GM23338 (cell line): ENCODE data around the gene HLA-DQB1. TPM values are rescaled to one million over a fixed set of nuclear protein-coding genes. Genes with fewer than 3 reads are reported as not detected.

ENCODE experiments used
- ATAC-seq: fragments of 200-7000 bp; cut with Tn5 transposase; 3 replicates; pipeline ENCODE4 v1.9.1; 2020
- DNase-seq: peaks from one replicate; pipeline ENCODE4 v3.0.0-alpha.2; 2015; ENCODE audit warnings: low spot score
- H2AFZ ChIP-seq: fragments of 200-600 bp; sonication (generic); 2 replicates; pipeline ENCODE4 v1.8.0; 2016; ENCODE audit warnings: antibody characterized with exemption, mild to moderate bottlenecking, moderate library complexity
- H3F3A ChIP-seq: fragments of 200-600 bp; sonication (generic); replicated peaks from 2 replicates; pipeline ENCODE4 v1.8.0; 2017; ENCODE audit warnings: antibody characterized with exemption, mixed run types, low read depth
- H3K27ac ChIP-seq: fragments of 200-600 bp; sonication (generic); 2 replicates; pipeline ENCODE4 v1.6.1; 2016; ENCODE audit warnings: low read depth
- H3K27me3 ChIP-seq: fragments of 200-600 bp; sonication (generic); 2 replicates; pipeline ENCODE4 v1.8.0; 2016; ENCODE audit warnings: mild to moderate bottlenecking, mixed run types, moderate library complexity; ENCODE audit not compliant: insufficient read depth
- H3K36me3 ChIP-seq: fragments of 200-600 bp; sonication (generic); 2 replicates; pipeline ENCODE4 v1.8.0; 2016; ENCODE audit warnings: mild to moderate bottlenecking; ENCODE audit not compliant: insufficient read depth
- H3K4me1 ChIP-seq: fragments of 200-600 bp; sonication (generic); 2 replicates; pipeline ENCODE4 v1.8.0; 2016; ENCODE audit warnings: mild to moderate bottlenecking, moderate library complexity; ENCODE audit not compliant: insufficient read depth
- H3K4me2 ChIP-seq: fragments of 200-600 bp; sonication (generic); 2 replicates; pipeline ENCODE4 v1.7.1; 2017; ENCODE audit warnings: mixed run types
- H3K4me3 ChIP-seq: fragments of 200-600 bp; sonication (generic); 2 replicates; pipeline ENCODE4 v1.6.1; 2016; ENCODE audit warnings: mixed run types
- H3K79me2 ChIP-seq: fragments of 200-600 bp; sonication (generic); replicated peaks from 2 replicates; pipeline ENCODE4 v1.8.0; 2017; ENCODE audit warnings: mild to moderate bottlenecking; ENCODE audit not compliant: insufficient read depth
- H3K9me2 ChIP-seq: fragments of 200-600 bp; sonication (generic); 2 replicates; pipeline ENCODE4 v1.8.0; 2017; ENCODE audit not compliant: insufficient read depth
- H4K20me1 ChIP-seq: fragments of 200-600 bp; sonication (generic); replicated peaks from 2 replicates; pipeline ENCODE4 v1.8.0; 2017; ENCODE audit warnings: mild to moderate bottlenecking; ENCODE audit not compliant: insufficient read depth
- H3K27ac Mint-ChIP-seq: 2 replicates; pipeline ENCODE4 v1.8.0; 2020; ENCODE audit warnings: inconsistent platforms, mild to moderate bottlenecking, moderate library complexity, mixed read lengths
- H3K27me3 Mint-ChIP-seq: 3 replicates; pipeline ENCODE4 v1.8.0; 2022; ENCODE audit warnings: low read depth, mild to moderate bottlenecking, moderate library complexity, mixed read lengths, inconsistent platforms; ENCODE audit not compliant: insufficient read depth, poor library complexity
- H3K36me3 Mint-ChIP-seq: 3 replicates; pipeline ENCODE4 v1.8.0; 2021; ENCODE audit warnings: low read depth, mild to moderate bottlenecking, inconsistent platforms, moderate library complexity, mixed read lengths
- H3K4me1 Mint-ChIP-seq: 3 replicates; pipeline ENCODE4 v1.8.0; 2020; ENCODE audit warnings: mild to moderate bottlenecking, inconsistent platforms, mixed read lengths
- H3K4me3 Mint-ChIP-seq: 3 replicates; pipeline ENCODE4 v1.8.0; 2021; ENCODE audit warnings: moderate library complexity, mild to moderate bottlenecking, inconsistent platforms, mixed read lengths
- H3K9me3 Mint-ChIP-seq: 3 replicates; pipeline ENCODE4 v1.8.0; 2020; ENCODE audit warnings: moderate library complexity, mild to moderate bottlenecking, inconsistent platforms, mixed read lengths
- CREB1 ChIP-seq: fragments of 250-450 bp; sonication (Bioruptor Pico); IDR thresholded peaks from 2 replicates; pipeline ENCODE4 v1.5.0; 2020; ENCODE audit warnings: low read depth, mild to moderate bottlenecking, moderate library complexity
- CTCF ChIP-seq, 2 experiments: fragments of 200-600 bp in 1 of 2; sonication (generic) in 1 of 2; conservative IDR thresholded peaks; 2 replicates each; pipeline versions ENCODE4 v1.5.1 to v1.6.1; 2016 to 2017; ENCODE audit warnings: antibody characterized with exemption in 2 of 2, low read depth in 2 of 2, mild to moderate bottlenecking in 2 of 2, moderate library complexity in 1 of 2
- ETS1 ChIP-seq: IDR thresholded peaks from 2 replicates; pipeline ENCODE4 v1.6.1; 2016; ENCODE audit warnings: antibody characterized with exemption
- EZH2 ChIP-seq: fragments of 200-600 bp; sonication (generic); IDR thresholded peaks from one replicate; pipeline ENCODE4 v1.8.0; 2017; ENCODE audit warnings: antibody characterized with exemption, mild to moderate bottlenecking, low read depth; ENCODE audit not compliant: unreplicated experiment
- EZH2phosphoT487 ChIP-seq: fragments of 200-600 bp; sonication (generic); IDR thresholded peaks from one replicate; pipeline ENCODE4 v1.8.1; 2018; ENCODE audit warnings: antibody characterized with exemption; ENCODE audit not compliant: unreplicated experiment
- JUNB ChIP-seq: IDR thresholded peaks from one replicate; pipeline ENCODE4 v1.6.1; 2016; ENCODE audit warnings: antibody characterized with exemption; ENCODE audit not compliant: unreplicated experiment
- NANOG ChIP-seq: IDR thresholded peaks from 2 replicates; pipeline ENCODE4 v1.6.1; 2016; ENCODE audit warnings: antibody characterized with exemption, borderline replicate concordance
- POLR2AphosphoS5 ChIP-seq: IDR thresholded peaks from 2 replicates; pipeline ENCODE4 v1.6.1; 2016; ENCODE audit warnings: antibody characterized with exemption, low read depth
- REST ChIP-seq: IDR thresholded peaks from one replicate; pipeline ENCODE4 v1.6.1; 2018; ENCODE audit warnings: antibody characterized with exemption; ENCODE audit not compliant: unreplicated experiment
- STAT1 ChIP-seq: IDR thresholded peaks from one replicate; pipeline ENCODE4 v1.6.1; 2016; ENCODE audit warnings: antibody characterized with exemption; ENCODE audit not compliant: unreplicated experiment
- ZNF114 ChIP-seq: fragments of 250-450 bp; sonication (Bioruptor Pico); IDR thresholded peaks from 2 replicates; pipeline ENCODE4 v1.5.0; 2020; ENCODE audit warnings: mild to moderate bottlenecking, moderate library complexity
- ZNF331 ChIP-seq: fragments of 250-450 bp; sonication (Bioruptor Pico); IDR thresholded peaks from 2 replicates; pipeline ENCODE4 v1.5.0; 2020; ENCODE audit warnings: low read depth, mild to moderate bottlenecking, moderate library complexity
- polyA plus RNA-seq: library from polyadenylated mRNA; unstranded; fragments of >200 nt; fragmentation: Nextera tagmentation; extraction: Ambion mirVana; gene quantifications from 2 replicates; pipeline ENCODE4 v1.2.1, GENCODE V29; 2016
- total RNA-seq: library from RNA; depleted of rRNA; stranded (reverse); fragments of >200 nt; shearing (Covaris generic); gene quantifications from 2 replicates; pipeline ENCODE4 v1.2.3, GENCODE V29; 2014

HLA-DQB1 gene
- total and polyA plus RNA-seq, 2 experiments from 2014 or later, result 5.7 to 6.5 TPM

- TF ChIP-seq ETS1 (no peak), ZNF114 (CRISPR knock-in tag) (no peak), CREB1 (CRISPR knock-in tag) (no peak), CTCF (conservative IDR thresholded peaks at IDR 0.05; ENCODE audit: low read depth in 2 of 2) (no peak), STAT1 (no peak), NANOG (no peak), REST (no peak), ZNF331 (no peak), JUNB (no peak)
These were observed 21.3 kb downstream of the HLA-DQB1 start (continued) for GRCh38 chr6:32645047-32645703.

- Mint-ChIP-seq H3K36me3 (no peaks in the 10 kb centered on the region), H3K4me1 (peaks cover 2% of the 10 kb centered on the region; the same call in 2 of the 3 replicates), H3K9me3 (peaks cover 1% of the 10 kb centered on the region; the same call in 1 of the 3 replicates), H3K27ac (no peak overlapping the region), H3K4me3 (no peak overlapping the region), H3K27me3 (no peaks in the 10 kb centered on the region)
- Histone ChIP-seq H3K4me1 (no peaks in the 10 kb centered on the region), H3K9me2 (no peaks in the 10 kb centered on the region), H3K36me3 (no peaks in the 10 kb centered on the region), H4K20me1 (no peaks in the 10 kb centered on the region), H3K4me3 (no peak overlapping the region), H3K4me2 (no peak overlapping the region), H3K27me3 (no peaks in the 10 kb centered on the region), H3F3A (no peaks in the 10 kb centered on the region), H2AFZ (no peak overlapping the region), H3K27ac (no peak overlapping the region), H3K79me2 (no peaks in the 10 kb centered on the region)
- DNase-seq (no peak), ATAC-seq (no peak)
- TF ChIP-seq EZH2 (no peak), NANOG (no peak), ZNF331 (no peak), CREB1 (CRISPR knock-in tag) (no peak), POLR2AphosphoS5 (no peak), CTCF (conservative IDR thresholded peaks at IDR 0.05; ENCODE audit: low read depth in 2 of 2) (no peak), ETS1 (no peak), REST (no peak), EZH2phosphoT487 (no peak), STAT1 (no peak), ZNF114 (CRISPR knock-in tag) (no peak), JUNB (no peak)
These were observed 22.6 kb downstream of the HLA-DQB1 start for GRCh38 chr6:32643904-32644303.
